Right hindlimb (tissue), 1 donor: ENCODE measurements around the gene SUN2.

Experiments used
- DNase-seq: peaks from one replicate; pipeline ENCODE4 v3.0.0-alpha.2; 2018

SUN2 gene

GRCh38 chr22:38753948-38754750, 1.6 kb downstream of the SUN2 start:
- peak; percentile 55 for DNase-seq

- DNase-seq = peak; percentile 80
Measured at GRCh38 chr22:38751422-38752346, 4.1 kb downstream of the SUN2 start.

DNA sequence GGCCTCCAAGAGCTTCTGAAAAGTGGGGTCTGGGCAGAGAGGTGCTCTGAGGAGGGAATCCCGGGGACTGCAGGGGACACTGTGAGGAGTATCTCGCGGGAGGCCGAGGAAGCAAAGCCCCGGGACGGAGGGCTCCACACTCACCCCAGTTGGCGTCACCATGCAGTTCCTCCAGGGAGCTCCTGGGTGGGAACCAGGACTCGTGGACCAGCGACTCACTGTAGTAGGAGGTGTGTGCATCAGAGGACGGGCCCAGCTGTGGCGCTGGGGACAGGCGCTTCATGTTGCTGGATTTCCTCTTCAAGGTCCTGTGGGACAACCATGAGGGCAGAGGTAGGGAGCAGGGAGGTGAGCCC, 4.8 kb downstream of the SUN2 start:
- DNase-seq = no peak

- DNase-seq = no peak
Measured at GRCh38 chr22:38750638-38751037, 5.2 kb downstream of the SUN2 start.

DNA sequence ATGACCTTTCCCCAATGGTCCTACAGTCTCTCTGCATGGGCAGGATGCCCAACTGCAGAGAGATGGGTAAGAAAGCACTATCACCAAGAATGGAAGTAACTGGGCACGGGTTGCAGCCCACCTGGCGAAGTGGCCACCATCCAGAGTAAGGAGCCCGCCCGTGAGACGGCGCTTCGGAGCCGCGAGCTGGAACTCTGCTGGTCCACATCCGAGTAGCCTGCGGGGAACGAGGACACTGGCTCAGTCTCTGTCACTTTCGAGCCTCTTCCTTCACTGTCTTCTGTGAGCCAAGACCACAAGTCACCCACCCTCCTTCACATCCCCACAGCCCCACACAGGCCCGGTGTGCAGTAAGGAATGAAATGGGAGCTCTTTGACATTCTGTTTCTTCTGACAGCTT, 5.7 kb downstream of the SUN2 start:
- DNase-seq = no peak

DNA sequence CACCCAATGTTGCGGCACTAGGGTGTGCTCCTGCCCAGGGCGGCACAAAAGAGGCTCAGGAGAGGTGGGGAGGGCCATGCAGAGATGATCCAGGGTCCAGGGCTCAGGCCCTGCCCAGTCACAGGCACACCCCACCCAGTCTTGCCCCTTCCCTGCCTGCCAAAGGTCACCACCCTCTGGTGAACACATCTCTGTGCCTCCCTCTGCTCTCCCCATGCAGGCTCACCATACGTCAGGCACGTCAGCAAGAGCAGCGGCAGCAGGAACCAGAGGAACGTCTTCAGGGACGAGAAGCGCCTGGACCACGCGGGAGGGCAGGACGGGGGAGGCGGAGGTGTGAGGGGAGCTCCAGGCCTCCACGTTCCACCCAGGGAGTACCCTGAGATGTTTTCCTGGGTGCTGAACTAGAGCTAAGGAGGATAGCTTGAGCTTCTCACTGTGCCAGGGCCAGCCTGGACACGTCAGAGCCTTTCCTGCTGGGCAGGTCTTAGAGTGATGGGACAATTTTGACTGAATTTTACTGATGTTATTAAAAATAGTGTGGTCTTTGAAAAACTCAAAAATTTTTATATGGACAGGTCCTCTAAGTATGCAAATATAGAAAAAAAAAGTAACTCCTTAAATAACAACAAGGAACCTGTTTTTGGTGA, 7.2 kb downstream of the SUN2 start:
- DNase-seq = no peak

DNA sequence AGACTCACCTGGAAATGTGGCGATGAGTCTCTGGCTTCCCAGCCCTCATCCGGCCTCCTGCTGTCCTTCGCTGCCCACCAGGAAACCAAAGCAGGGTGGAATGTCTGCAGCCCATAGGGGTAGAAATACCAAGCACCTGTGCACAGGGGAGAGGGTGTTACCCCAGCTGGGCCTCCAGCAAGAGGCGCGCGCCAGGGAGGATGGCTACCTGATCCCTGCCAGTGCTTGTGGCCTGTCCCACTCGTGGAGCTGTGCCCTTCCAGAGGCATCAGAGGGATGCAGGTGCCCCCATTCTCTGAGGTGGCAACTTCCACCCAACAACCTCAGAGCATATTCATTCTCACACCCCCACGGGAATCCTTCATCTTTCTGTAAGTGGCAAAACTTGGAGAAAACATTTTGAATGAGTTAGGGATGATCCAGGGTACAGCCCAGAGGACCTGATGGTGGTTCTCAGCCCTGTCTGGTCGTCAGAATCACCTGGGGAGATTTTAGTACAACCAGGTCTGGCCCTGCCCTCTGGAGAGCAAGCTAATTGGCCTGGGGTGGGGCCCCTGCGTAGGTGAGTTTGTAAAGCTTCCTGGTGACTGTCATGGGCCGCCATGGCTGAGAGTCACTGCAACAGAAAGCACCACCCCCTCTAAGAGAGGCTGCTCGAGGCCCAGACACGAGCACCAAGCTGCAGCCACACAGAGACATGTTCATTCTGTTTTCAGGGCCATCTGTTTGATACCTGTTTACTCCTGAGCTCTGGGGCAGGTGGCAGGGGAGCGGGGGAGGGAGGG, 9.9 kb downstream of the SUN2 start:
- DNase-seq = no peak

GRCh38 chr22:38744981-38745380, 10.8 kb downstream of the SUN2 start:
- no peak for DNase-seq

GRCh38 chr22:38742176-38742942, 13.4 kb downstream of the SUN2 start:
- no peak for DNase-seq

- no peak for DNase-seq
Measured at GRCh38 chr22:38741576-38741975, 14.2 kb downstream of the SUN2 start.

GRCh38 chr22:38741166-38741565, 14.6 kb downstream of the SUN2 start:
- no peak for DNase-seq

DNA sequence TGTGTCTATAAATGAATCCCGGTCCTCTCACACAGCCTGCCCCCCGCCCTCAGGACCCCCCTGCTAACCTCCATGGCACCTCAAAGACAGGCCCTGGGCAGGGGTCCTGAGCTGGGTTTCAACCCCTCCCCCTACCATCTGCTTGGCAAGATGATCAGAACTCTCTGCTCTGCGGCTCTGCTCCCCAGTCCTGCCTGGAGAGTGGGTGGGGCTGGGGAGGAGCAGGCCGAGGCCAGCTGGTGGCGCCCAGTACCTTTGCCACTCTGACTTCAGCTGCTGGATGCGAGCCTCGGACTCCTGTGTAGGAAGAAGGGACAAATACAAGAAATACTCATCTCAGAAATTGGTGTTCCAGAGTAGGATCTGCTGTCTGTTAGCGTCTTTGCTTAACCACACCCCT, 15.0 kb downstream of the SUN2 start:
- no peak for DNase-seq

- no peak for DNase-seq
Measured at GRCh38 chr22:38740116-38740723, 15.6 kb downstream of the SUN2 start.

DNA sequence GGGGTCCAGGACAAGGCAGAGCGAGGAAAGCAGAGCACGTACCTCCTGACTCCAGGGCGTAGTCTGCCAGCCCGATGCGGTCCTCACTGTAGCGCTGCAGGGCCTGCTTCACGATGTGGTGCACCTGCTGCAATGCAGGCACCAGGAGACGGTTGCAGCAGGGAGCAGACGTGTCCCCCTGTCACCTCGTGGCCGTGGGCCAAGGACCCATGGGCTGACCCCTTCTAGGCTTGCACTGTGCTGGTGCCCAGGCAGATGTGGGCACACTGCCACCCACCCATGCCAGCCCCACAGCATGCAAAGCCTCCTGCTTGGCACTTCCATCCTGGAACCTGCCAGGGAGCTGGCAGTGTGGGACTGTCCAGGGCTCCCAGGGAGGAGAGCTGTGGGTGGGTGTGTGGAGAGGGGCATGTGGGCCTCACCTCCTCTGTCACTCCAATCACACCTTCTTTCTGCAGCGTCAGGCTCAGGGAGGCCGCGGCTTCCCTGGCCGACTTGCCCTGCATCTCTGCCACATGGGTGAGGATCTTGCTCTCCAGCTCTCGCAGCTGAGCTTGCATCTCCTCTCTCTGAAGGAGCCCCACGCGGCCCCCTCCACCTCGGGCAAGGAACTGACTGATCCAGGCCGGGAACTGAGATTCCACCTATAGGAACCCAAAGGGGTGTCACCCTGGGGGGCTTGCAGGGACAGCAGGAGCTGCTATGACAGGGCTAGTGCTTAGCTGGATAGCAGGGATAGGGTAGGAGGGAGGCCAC, 16.3 kb downstream of the SUN2 start:
- no peak for DNase-seq

- no peak for DNase-seq
Measured at GRCh38 chr22:38738475-38739070, 17.2 kb downstream of the SUN2 start.

- DNase-seq = no peak
Measured at GRCh38 chr22:38737302-38738060, 18.3 kb downstream of the SUN2 start.

DNA sequence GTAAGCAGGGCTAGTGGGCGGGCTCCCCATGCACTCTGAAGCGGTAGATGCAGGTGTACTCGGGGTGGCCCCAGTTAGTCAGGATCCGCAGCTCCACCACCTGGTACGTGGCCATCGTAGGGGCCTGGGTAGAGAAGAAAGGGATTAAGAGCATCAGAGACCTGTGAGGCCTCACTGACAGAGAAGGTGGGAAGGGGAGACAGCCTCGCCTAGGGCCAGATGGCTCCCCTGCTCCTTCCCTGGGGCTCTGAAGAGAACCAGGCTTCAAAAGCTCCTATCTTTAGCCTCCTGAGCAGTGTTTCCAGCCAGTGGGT, 19.6 kb downstream of the SUN2 start:
- DNase-seq = no peak

DNA sequence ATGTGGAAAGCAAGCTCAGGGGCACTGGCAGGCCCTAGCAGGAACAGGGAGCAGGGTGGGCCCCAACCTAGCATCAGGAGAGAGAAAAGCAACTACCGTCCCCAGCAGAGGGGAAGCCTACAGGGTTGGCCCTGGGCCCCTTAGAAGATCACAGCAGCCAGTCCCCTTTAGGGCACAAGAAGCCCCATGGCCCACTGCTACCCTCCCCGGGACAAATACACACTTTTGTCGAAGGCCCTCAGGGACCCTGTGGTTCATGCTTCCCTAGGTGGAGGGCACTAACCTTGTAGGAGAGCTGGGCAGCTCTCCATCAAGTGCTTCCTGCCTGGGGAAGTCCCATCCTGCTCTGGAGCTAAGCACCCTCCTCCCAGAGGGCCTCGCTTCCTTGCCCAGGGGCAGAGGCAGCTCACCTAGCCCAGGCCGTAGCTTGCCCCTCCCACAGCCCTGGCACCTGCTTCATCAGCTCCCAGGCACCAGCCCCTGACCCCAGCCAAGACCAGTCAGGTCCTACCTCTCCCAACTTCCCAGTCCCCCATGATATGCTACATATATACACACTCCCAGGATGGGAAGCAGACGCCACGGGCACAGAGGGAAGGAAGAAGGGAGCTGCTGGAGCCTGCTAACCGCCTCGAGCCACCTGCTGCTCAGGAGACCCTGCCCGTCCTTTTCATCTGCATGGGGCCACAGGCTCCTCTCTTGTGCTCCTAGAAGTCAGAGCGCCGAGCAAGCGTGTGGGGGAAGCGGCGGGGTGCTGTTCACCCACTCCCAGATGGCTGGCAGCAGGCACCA, 20.1 kb downstream of the SUN2 start:
- no peak for DNase-seq

- no peak for DNase-seq
Measured at GRCh38 chr22:38735126-38735464, 20.7 kb downstream of the SUN2 start.
